Measurements from ENCODE around the gene TAAR1.

Gene TAAR1

GRCh38 chr6:132675002-132675401 lies 16.0 kb upstream of the TAAR1 start:
- DNase-seq (ENCODE audit: low read depth, low spot score): no peak
- Histone ChIP-seq H3K36me3 (ENCODE audit: insufficient read depth, insufficient read length, low read length) (no peaks in the 10 kb centered on the region), H3K27me3 (ENCODE audit: insufficient read depth, insufficient read length) (no peaks in the 10 kb centered on the region), H3K9ac (ENCODE audit: insufficient read length, low read depth) (no peak overlapping the region), H3K4me3 (ENCODE audit: insufficient read length, low read depth) (no peak overlapping the region), H3K9me3 (ENCODE audit: insufficient read depth, low read length) (no peaks in the 10 kb centered on the region), H3K4me1 (ENCODE audit: insufficient read depth, insufficient read length) (no peaks in the 10 kb centered on the region)
- no peak for TF ChIP-seq ZNF274 (IDR thresholded peaks at IDR 0.05; ENCODE audit: low read depth, low read length)
- no peak for TF ChIP-seq YY1 (IDR thresholded peaks at IDR 0.05; ENCODE audit: insufficient read depth, insufficient read length)
- no peak for TF ChIP-seq SUZ12 (IDR thresholded peaks at IDR 0.05; ENCODE audit: extremely low read depth, insufficient read depth, insufficient read length)

GRCh38 chr6:132673376-132674094 lies 14.6 kb upstream of the TAAR1 start:
- no peak for TF ChIP-seq ZNF274 (IDR thresholded peaks at IDR 0.05; ENCODE audit: low read depth, low read length)
- no peak for TF ChIP-seq YY1 (IDR thresholded peaks at IDR 0.05; ENCODE audit: insufficient read depth, insufficient read length)
- TF ChIP-seq SUZ12 (IDR thresholded peaks at IDR 0.05; ENCODE audit: extremely low read depth, insufficient read depth, insufficient read length): no peak
- H3K4me1 ChIP-seq (ENCODE audit: insufficient read depth, insufficient read length): no peaks in the 10 kb centered on the region
- no peaks in the 10 kb centered on the region for H3K27me3 ChIP-seq (ENCODE audit: insufficient read depth, insufficient read length)
- H3K36me3 ChIP-seq (ENCODE audit: insufficient read depth, insufficient read length, low read length): no peaks in the 10 kb centered on the region
- no peak for DNase-seq (ENCODE audit: low read depth, low spot score)
- no peak overlapping the region for H3K9ac ChIP-seq (ENCODE audit: insufficient read length, low read depth)
- no peak overlapping the region for H3K4me3 ChIP-seq (ENCODE audit: insufficient read length, low read depth)
- H3K9me3 ChIP-seq (ENCODE audit: insufficient read depth, low read length): no peaks in the 10 kb centered on the region

GRCh38 chr6:132671295-132671694 lies 12.3 kb upstream of the TAAR1 start:
- H3K9ac ChIP-seq (ENCODE audit: insufficient read length, low read depth): no peak overlapping the region
- no peak overlapping the region for H3K4me3 ChIP-seq (ENCODE audit: insufficient read length, low read depth)
- no peak for TF ChIP-seq SUZ12 (IDR thresholded peaks at IDR 0.05; ENCODE audit: extremely low read depth, insufficient read depth, insufficient read length)
- TF ChIP-seq ZNF274 (IDR thresholded peaks at IDR 0.05; ENCODE audit: low read depth, low read length): no peak
- TF ChIP-seq YY1 (IDR thresholded peaks at IDR 0.05; ENCODE audit: insufficient read depth, insufficient read length): no peak
- no peaks in the 10 kb centered on the region for H3K36me3 ChIP-seq (ENCODE audit: insufficient read depth, insufficient read length, low read length)
- DNase-seq (ENCODE audit: low read depth, low spot score): no peak
- no peaks in the 10 kb centered on the region for H3K27me3 ChIP-seq (ENCODE audit: insufficient read depth, insufficient read length)
- H3K4me1 ChIP-seq (ENCODE audit: insufficient read depth, insufficient read length): no peaks in the 10 kb centered on the region
- H3K9me3 ChIP-seq (ENCODE audit: insufficient read depth, low read length): no peaks in the 10 kb centered on the region

GRCh38 chr6:132669690-132670291 lies 10.8 kb upstream of the TAAR1 start:
- no peak for TF ChIP-seq ZNF274 (IDR thresholded peaks at IDR 0.05; ENCODE audit: low read depth, low read length)
- TF ChIP-seq YY1 (IDR thresholded peaks at IDR 0.05; ENCODE audit: insufficient read depth, insufficient read length): no peak
- no peak for TF ChIP-seq SUZ12 (IDR thresholded peaks at IDR 0.05; ENCODE audit: extremely low read depth, insufficient read depth, insufficient read length)
- Histone ChIP-seq H3K4me1 (ENCODE audit: insufficient read depth, insufficient read length) (no peaks in the 10 kb centered on the region), H3K27me3 (ENCODE audit: insufficient read depth, insufficient read length) (no peaks in the 10 kb centered on the region), H3K36me3 (ENCODE audit: insufficient read depth, insufficient read length, low read length) (no peaks in the 10 kb centered on the region), H3K9me3 (ENCODE audit: insufficient read depth, low read length) (no peaks in the 10 kb centered on the region), H3K9ac (ENCODE audit: insufficient read length, low read depth) (no peak overlapping the region), H3K4me3 (ENCODE audit: insufficient read length, low read depth) (no peak overlapping the region)
- DNase-seq (ENCODE audit: low read depth, low spot score): no peak

GRCh38 chr6:132666118-132666517 lies 7.1 kb upstream of the TAAR1 start:
- Histone ChIP-seq H3K9ac (ENCODE audit: insufficient read length, low read depth) (no peak overlapping the region), H3K36me3 (ENCODE audit: insufficient read depth, insufficient read length, low read length) (no peaks in the 10 kb centered on the region), H3K27me3 (ENCODE audit: insufficient read depth, insufficient read length) (no peaks in the 10 kb centered on the region), H3K9me3 (ENCODE audit: insufficient read depth, low read length) (no peaks in the 10 kb centered on the region), H3K4me3 (ENCODE audit: insufficient read length, low read depth) (no peak overlapping the region), H3K4me1 (ENCODE audit: insufficient read depth, insufficient read length) (no peaks in the 10 kb centered on the region)
- DNase-seq (ENCODE audit: low read depth, low spot score): no peak
- TF ChIP-seq ZNF274 (IDR thresholded peaks at IDR 0.05; ENCODE audit: low read depth, low read length) (no peak), SUZ12 (IDR thresholded peaks at IDR 0.05; ENCODE audit: extremely low read depth, insufficient read depth, insufficient read length) (no peak), YY1 (IDR thresholded peaks at IDR 0.05; ENCODE audit: insufficient read depth, insufficient read length) (no peak)

- H3K36me3 ChIP-seq (ENCODE audit: insufficient read depth, insufficient read length, low read length): no peaks in the 10 kb centered on the region
- H3K27me3 ChIP-seq (ENCODE audit: insufficient read depth, insufficient read length): no peaks in the 10 kb centered on the region
- H3K4me3 ChIP-seq (ENCODE audit: insufficient read length, low read depth): no peak overlapping the region
- TF ChIP-seq ZNF274 (IDR thresholded peaks at IDR 0.05; ENCODE audit: low read depth, low read length) (no peak), YY1 (IDR thresholded peaks at IDR 0.05; ENCODE audit: insufficient read depth, insufficient read length) (no peak), SUZ12 (IDR thresholded peaks at IDR 0.05; ENCODE audit: extremely low read depth, insufficient read depth, insufficient read length) (no peak)
- no peak for DNase-seq (ENCODE audit: low read depth, low spot score)
- no peaks in the 10 kb centered on the region for H3K9me3 ChIP-seq (ENCODE audit: insufficient read depth, low read length)
- H3K4me1 ChIP-seq (ENCODE audit: insufficient read depth, insufficient read length): no peaks in the 10 kb centered on the region
- H3K9ac ChIP-seq (ENCODE audit: insufficient read length, low read depth): no peak overlapping the region
Observed at GRCh38 chr6:132664309-132665034, 5.5 kb upstream of the TAAR1 start.

- H3K27me3 ChIP-seq (ENCODE audit: insufficient read depth, insufficient read length): no peaks in the 10 kb centered on the region
- H3K36me3 ChIP-seq (ENCODE audit: insufficient read depth, insufficient read length, low read length): no peaks in the 10 kb centered on the region
- TF ChIP-seq SUZ12 (IDR thresholded peaks at IDR 0.05; ENCODE audit: extremely low read depth, insufficient read depth, insufficient read length): no peak
- H3K9me3 ChIP-seq (ENCODE audit: insufficient read depth, low read length): no peaks in the 10 kb centered on the region
- no peak overlapping the region for H3K4me3 ChIP-seq (ENCODE audit: insufficient read length, low read depth)
- no peak for DNase-seq (ENCODE audit: low read depth, low spot score)
- no peaks in the 10 kb centered on the region for H3K4me1 ChIP-seq (ENCODE audit: insufficient read depth, insufficient read length)
- no peak overlapping the region for H3K9ac ChIP-seq (ENCODE audit: insufficient read length, low read depth)
Observed at GRCh38 chr6:132663661-132664060, 4.7 kb upstream of the TAAR1 start.
